VCaP (cell line): ENCODE measurements around the gene C11orf42.

Source experiments
- H3K27ac ChIP-seq: fragments of 450-650 bp; 2 replicates; pipeline ENCODE4 v1.5.1; 2017
- TF ChIP-seq, protein P1 (sequence below): fragments of 450-650 bp; conservative IDR thresholded peaks from 2 replicates; pipeline ENCODE4 v1.5.1; 2017; ENCODE audit warnings: mild to moderate bottlenecking, moderate library complexity

C11orf42 gene, protein sequence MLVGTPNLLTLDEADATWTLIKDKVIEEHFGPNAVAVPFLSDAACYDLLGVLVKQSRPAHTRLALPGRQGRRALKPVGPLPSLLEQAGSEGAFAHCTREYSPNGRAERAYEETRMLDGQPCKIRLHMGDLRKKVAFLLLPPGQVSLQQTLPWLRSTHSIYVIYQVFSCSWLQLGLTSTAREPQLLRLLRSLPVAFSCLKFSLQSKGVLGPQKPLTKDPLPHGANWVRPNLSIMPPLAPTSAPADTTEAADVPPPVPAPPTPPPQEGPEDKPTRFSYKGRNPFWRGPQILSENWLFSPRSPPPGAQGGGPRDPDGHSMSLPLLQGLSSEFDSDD

DNA sequence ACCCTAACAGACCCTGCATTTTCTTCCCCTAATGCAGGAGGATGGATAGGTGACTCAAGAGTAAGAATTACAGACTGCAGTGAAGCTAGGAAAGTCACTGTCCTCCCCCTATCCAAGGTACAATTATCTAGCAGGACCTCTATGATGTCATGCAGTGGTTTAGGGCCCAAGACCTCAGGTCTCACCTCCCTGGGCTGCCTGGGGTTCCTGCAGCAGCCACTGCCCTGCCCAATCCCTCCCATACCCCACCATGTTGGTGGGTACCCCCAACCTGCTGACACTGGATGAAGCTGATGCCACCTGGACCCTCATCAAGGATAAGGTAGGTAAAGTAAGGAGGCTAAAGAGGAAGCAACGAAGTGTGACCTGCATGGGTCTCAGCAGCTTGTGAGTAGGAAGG lies at the start of gene C11orf42:
Gene C11orf42, plus strand, starts transcription at position 192 of the 400 bp plus-strand sequence. Its CDS starts 59 bp downstream, at position 251.
- no peak within 1 kb of the TSS for H3K27ac ChIP-seq
- TF ChIP-seq, protein P1, sequence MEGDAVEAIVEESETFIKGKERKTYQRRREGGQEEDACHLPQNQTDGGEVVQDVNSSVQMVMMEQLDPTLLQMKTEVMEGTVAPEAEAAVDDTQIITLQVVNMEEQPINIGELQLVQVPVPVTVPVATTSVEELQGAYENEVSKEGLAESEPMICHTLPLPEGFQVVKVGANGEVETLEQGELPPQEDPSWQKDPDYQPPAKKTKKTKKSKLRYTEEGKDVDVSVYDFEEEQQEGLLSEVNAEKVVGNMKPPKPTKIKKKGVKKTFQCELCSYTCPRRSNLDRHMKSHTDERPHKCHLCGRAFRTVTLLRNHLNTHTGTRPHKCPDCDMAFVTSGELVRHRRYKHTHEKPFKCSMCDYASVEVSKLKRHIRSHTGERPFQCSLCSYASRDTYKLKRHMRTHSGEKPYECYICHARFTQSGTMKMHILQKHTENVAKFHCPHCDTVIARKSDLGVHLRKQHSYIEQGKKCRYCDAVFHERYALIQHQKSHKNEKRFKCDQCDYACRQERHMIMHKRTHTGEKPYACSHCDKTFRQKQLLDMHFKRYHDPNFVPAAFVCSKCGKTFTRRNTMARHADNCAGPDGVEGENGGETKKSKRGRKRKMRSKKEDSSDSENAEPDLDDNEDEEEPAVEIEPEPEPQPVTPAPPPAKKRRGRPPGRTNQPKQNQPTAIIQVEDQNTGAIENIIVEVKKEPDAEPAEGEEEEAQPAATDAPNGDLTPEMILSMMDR, result no peak

DNA sequence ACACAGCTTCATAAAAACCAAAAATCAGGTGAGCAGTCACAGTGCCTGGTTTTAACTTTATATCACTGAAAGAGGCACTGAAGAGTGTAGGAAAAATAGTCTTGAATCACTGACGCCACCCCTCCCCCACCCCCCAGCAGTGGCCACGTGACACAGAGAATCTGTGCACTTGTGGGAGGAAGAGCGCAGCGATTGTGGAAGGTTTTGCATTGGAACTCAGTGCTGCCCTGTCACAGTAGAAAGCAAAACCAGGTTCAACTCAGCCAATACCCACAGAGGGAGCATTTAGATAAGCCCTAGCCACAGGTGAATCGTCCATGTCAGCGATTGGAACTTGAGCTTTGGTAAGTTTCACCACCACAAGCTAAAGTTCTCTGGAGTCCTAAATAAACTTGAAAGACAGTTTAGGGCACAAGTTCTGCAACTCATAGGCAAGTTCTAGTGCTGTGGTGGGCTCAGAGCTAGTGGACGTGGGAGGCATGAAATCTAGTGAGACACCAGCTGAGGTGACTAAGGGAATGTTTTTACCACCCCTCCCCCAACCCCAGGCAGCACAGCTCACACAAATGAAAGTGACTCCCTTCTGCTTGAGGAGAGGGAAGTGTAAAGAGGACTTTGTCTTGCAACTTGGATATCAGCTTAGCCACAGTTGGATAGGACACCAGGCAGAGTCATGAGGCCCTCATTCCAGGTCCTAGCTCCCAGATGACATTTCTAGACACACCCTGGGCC lies 48.6 kb upstream of the C11orf42 start:
- no peak overlapping the region for H3K27ac ChIP-seq
- TF ChIP-seq, protein P1, result no peak

DNA sequence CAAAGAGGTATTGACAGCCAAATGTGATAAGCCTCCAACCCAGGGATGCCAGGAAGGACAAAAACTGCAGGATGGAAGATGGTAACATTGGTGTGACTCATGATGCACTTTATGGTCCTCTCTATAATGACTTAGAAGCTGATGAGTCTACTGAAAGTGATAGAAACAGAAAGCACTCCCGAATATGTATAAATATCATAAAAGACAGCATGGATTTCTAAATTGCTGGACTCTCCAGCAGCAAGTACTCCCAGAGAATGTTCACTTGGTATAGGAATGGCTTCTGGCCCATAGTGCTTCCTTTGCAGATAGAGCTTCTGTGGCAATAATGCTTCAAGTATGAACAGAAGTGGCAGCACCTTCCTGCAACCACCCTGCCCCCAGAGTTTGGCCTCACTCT lies 35.1 kb upstream of the C11orf42 start, which contains the start of gene OR52B2:
Gene OR52B2, minus strand, starts transcription at position 101 of the 400 bp plus-strand sequence. Its CDS starts 0 bp downstream, at position 101.
- TF ChIP-seq, protein P1, result no peak
- H3K27ac ChIP-seq, result no peak within 1 kb of the TSS

DNA sequence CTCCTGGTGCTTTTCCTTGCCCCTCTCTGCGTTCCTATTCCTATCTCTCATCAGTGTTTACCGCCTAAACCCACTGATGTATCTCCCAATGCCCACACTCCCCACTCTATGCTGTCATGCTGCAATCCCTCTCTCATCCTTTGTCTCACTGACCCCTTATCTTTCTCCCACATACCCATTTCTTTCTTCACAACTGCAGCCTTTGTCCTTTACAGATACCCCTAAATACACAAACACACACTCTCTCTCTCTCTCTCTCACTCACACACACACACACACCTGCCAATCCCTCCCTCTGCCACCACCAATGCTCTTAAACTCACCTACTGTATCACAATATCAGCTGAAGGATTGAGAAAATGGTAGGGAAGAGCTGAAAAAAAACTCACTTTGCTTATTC lies 29.9 kb upstream of the C11orf42 start:
- TF ChIP-seq, protein P1, result no peak
- no peak overlapping the region for H3K27ac ChIP-seq

DNA sequence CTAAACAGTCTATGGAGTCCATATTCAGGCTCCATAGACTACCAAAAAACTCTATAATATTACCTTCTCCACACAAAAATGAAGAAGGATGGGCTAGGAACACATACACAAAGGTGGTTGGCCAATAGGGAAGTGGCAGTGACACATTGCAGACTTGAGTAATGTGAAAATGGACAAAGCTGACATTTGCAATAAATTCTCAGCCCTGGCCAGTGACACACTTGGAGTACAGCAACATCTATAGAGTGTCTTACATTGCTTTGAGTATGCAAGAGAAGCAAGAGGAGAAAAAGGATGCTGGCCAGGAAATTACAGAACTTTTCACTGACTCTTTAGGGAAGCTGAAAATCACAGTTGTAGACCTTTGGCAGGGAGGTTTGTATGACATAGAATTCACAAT lies 13.6 kb upstream of the C11orf42 start:
- no peak overlapping the region for H3K27ac ChIP-seq
- TF ChIP-seq, protein P1, result no peak

DNA sequence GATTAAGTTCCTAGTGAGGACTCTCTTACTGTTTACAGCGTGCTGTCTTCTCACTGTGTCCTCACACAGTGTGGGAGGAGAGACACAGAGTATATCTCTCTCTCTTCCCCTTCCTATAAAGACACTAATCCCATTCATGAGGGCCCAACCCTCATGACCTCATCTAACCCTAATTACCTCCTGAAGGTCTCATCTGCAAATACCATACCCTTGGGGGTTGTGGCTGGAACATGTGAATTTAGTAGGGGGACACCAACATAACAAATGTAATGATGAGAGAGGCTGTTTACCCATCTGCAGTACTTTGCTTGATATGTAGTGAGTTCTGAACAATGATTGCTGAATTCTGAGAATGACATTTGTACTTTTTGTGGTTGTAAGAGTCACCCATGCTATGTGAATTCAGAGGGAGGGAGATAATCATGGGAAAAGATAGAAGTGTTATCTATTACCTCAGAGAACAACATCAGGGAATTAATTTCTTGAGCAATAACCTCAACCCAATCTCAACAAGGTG lies 11.2 kb upstream of the C11orf42 start:
- no peak overlapping the region for H3K27ac ChIP-seq
- TF ChIP-seq, protein P1, result no peak

DNA sequence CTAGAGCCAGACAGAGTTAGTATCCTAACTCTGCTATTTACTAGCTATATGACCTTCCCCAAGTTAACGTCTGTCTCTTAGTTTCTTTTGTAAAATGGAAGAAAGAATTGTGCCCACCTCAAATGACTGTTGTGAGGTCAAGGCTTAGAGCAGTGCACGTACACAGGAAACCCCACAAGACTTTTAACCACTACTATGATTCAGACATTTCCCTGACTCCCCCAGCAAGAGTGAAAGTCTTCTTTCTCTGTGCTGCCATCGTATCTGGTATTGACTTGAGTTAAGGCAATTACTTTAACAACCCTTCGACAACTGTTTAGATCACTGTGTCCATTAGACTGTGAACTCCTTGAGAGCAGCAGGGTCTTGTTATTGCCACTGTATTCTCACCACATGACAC lies 9.0 kb upstream of the C11orf42 start:
- TF ChIP-seq, protein P1, result no peak
- no peak overlapping the region for H3K27ac ChIP-seq
